Measurements from ENCODE around the gene RENBP. TPM values are rescaled to one million over a fixed set of nuclear protein-coding genes. Genes with fewer than 3 reads are reported as not detected.

RENBP gene
- polyA plus RNA-seq, 6 donors from 2014 or later, result 0.68 to 3.8 (median 1.7) TPM

- H3K27me3 Mint-ChIP-seq, result no peaks in the 10 kb centered on the region
- H3K4me1 Mint-ChIP-seq, result peaks cover 29 to 49% (median 35%) of the 10 kb centered on the region in 3 donors
- H3K27ac Mint-ChIP-seq, result peak overlapping the region in 4 of 6 donors; percentile 13 to 92 (median 46)
- H3K36me3 Mint-ChIP-seq, result peaks cover 0 to 11% of the 10 kb centered on the region in 2 donors
- peaks cover 0 to 6% (median 0%) of the 10 kb centered on the region in 7 donors for H3K9me3 Mint-ChIP-seq
- DNase-seq, result no peak
- peak overlapping the region in 2 of 8 donors; percentile 24 to 43 for H3K4me3 Mint-ChIP-seq
- no peak for ATAC-seq (ENCODE audit: low read depth in 2 of 2)
Measured at GRCh38 chrX:153931748-153932147, 12.7 kb downstream of the RENBP start.

- Mint-ChIP-seq H3K36me3 (peaks cover 0 to 11% of the 10 kb centered on the region in 2 donors), H3K27me3 (no peaks in the 10 kb centered on the region), H3K4me3 (no peak overlapping the region), H3K27ac (peak overlapping the region in 3 of 6 donors; percentile 42 to 74 (median 52)), H3K4me1 (peaks cover 33 to 49% (median 35%) of the 10 kb centered on the region in 3 donors), H3K9me3 (peaks cover 0 to 3% (median 0%) of the 10 kb centered on the region in 7 donors)
- DNase-seq (no peak), ATAC-seq (ENCODE audit: low read depth in 2 of 2) (no peak)
Measured at GRCh38 chrX:153931151-153931550, 13.3 kb downstream of the RENBP start.

GRCh38 chrX:153930011-153930910 is 14.2 kb downstream of the RENBP start:
- ATAC-seq (ENCODE audit: low read depth in 2 of 2), result no peak
- DNase-seq, result no peak
- H3K27ac Mint-ChIP-seq, result peak overlapping the region in 5 of 6 donors; percentile 42 to 99 (median 90)
- H3K27me3 Mint-ChIP-seq, result no peaks in the 10 kb centered on the region
- H3K9me3 Mint-ChIP-seq, result peaks cover 0 to 3% (median 0%) of the 10 kb centered on the region in 7 donors
- peaks cover 33 to 46% (median 41%) of the 10 kb centered on the region in 3 donors for H3K4me1 Mint-ChIP-seq
- H3K36me3 Mint-ChIP-seq, result peaks cover 0 to 11% of the 10 kb centered on the region in 2 donors
- peak overlapping the region in 2 of 8 donors; percentile 12 to 43 for H3K4me3 Mint-ChIP-seq

- ATAC-seq (ENCODE audit: low read depth in 2 of 2) (no peak), DNase-seq (no peak)
- H3K27me3 Mint-ChIP-seq, result no peaks in the 10 kb centered on the region
- peaks cover 36 to 53% (median 48%) of the 10 kb centered on the region in 3 donors for H3K4me1 Mint-ChIP-seq
- H3K27ac Mint-ChIP-seq, result peak overlapping the region in 5 of 6 donors; percentile 14 to 99 (median 73)
- peak overlapping the region in 3 of 8 donors; percentile 12 to 97 (median 59) for H3K4me3 Mint-ChIP-seq
- H3K9me3 Mint-ChIP-seq, result peaks cover 0 to 3% (median 0%) of the 10 kb centered on the region in 7 donors
- peaks cover 0 to 11% of the 10 kb centered on the region in 2 donors for H3K36me3 Mint-ChIP-seq
Measured at GRCh38 chrX:153929576-153929975, 14.9 kb downstream of the RENBP start.

- Mint-ChIP-seq H3K27ac (peak overlapping the region in 4 of 6 donors; percentile 73 to 99 (median 99)), H3K4me3 (peak overlapping the region in 7 of 8 donors; percentile 63 to 97 (median 92)), H3K4me1 (peaks cover 38 to 56% (median 49%) of the 10 kb centered on the region in 3 donors), H3K36me3 (peaks cover 0 to 11% of the 10 kb centered on the region in 2 donors), H3K9me3 (peaks cover 0 to 2% (median 0%) of the 10 kb centered on the region in 7 donors), H3K27me3 (no peaks in the 10 kb centered on the region)
- DNase-seq (no peak), ATAC-seq (ENCODE audit: low read depth in 2 of 2) (no peak)
Measured at GRCh38 chrX:153928846-153929245, 15.6 kb downstream of the RENBP start.

GRCh38 chrX:153927922-153928760 is 16.3 kb downstream of the RENBP start:
- Mint-ChIP-seq H3K27ac (peak overlapping the region; percentile 99 to 100 (median 100)), H3K4me1 (peaks cover 40 to 60% (median 51%) of the 10 kb centered on the region in 3 donors), H3K27me3 (no peaks in the 10 kb centered on the region), H3K4me3 (peak overlapping the region; percentile 87 to 97 (median 95)), H3K36me3 (peaks cover 0 to 11% of the 10 kb centered on the region in 2 donors), H3K9me3 (peaks cover 0 to 2% (median 0%) of the 10 kb centered on the region in 7 donors)
- DNase-seq (peak; percentile 95), ATAC-seq (ENCODE audit: low read depth in 2 of 2) (peak; percentile 62 to 65)

- peaks cover 0 to 11% of the 10 kb centered on the region in 2 donors for H3K36me3 Mint-ChIP-seq
- no peak for DNase-seq
- peak overlapping the region; percentile 99 to 100 (median 100) for H3K27ac Mint-ChIP-seq
- no peaks in the 10 kb centered on the region for H3K9me3 Mint-ChIP-seq
- H3K27me3 Mint-ChIP-seq, result no peaks in the 10 kb centered on the region
- peak overlapping the region; percentile 87 to 97 (median 95) for H3K4me3 Mint-ChIP-seq
- peaks cover 45 to 65% (median 56%) of the 10 kb centered on the region in 3 donors for H3K4me1 Mint-ChIP-seq
- no peak for ATAC-seq (ENCODE audit: low read depth in 2 of 2)
Measured at GRCh38 chrX:153927672-153927921, 16.8 kb downstream of the RENBP start.

- H3K27ac Mint-ChIP-seq, result peak overlapping the region; percentile 99 to 100 (median 100)
- H3K9me3 Mint-ChIP-seq, result no peaks in the 10 kb centered on the region
- no peaks in the 10 kb centered on the region for H3K27me3 Mint-ChIP-seq
- DNase-seq (peak; percentile 93), ATAC-seq (ENCODE audit: low read depth in 2 of 2) (peak; percentile 56 to 61)
- peak overlapping the region; percentile 87 to 97 (median 95) for H3K4me3 Mint-ChIP-seq
- peaks cover 51 to 70% (median 56%) of the 10 kb centered on the region in 3 donors for H3K4me1 Mint-ChIP-seq
- H3K36me3 Mint-ChIP-seq, result peaks cover 0 to 11% of the 10 kb centered on the region in 2 donors
Measured at GRCh38 chrX:153926858-153927671, 17.4 kb downstream of the RENBP start.

GRCh38 chrX:153926552-153926857 is 17.9 kb downstream of the RENBP start:
- H3K4me3 Mint-ChIP-seq, result peak overlapping the region; percentile 87 to 97 (median 95)
- H3K4me1 Mint-ChIP-seq, result peaks cover 49 to 70% (median 51%) of the 10 kb centered on the region in 3 donors
- ATAC-seq (ENCODE audit: low read depth in 2 of 2) (no peak), DNase-seq (no peak)
- no peaks in the 10 kb centered on the region for H3K27me3 Mint-ChIP-seq
- H3K36me3 Mint-ChIP-seq, result peaks cover 0 to 6% of the 10 kb centered on the region in 2 donors
- H3K9me3 Mint-ChIP-seq, result no peaks in the 10 kb centered on the region
- peak overlapping the region; percentile 99 to 100 (median 100) for H3K27ac Mint-ChIP-seq

GRCh38 chrX:153925739-153926551 is 18.5 kb downstream of the RENBP start, which contains the start of gene ARHGAP4:
ARHGAP4 (minus strand) TSS chrX:153926264; CDS start chrX:153926202, 62 bp downstream.
- Mint-ChIP-seq H3K36me3 (peaks cover 0 to under 1% of the 10 kb centered on the region in 2 donors), H3K4me1 (peaks cover 45 to 68% (median 49%) of the 10 kb centered on the region in 3 donors), H3K9me3 (no peaks in the 10 kb centered on the region), H3K27ac (peak within 1 kb of the TSS; percentile 99 to 100 (median 100)), H3K27me3 (no peaks in the 10 kb centered on the region), H3K4me3 (peak within 1 kb of the TSS; percentile 87 to 97 (median 95))
- peak; percentile 66 for DNase-seq
- ATAC-seq (ENCODE audit: low read depth in 2 of 2), result peak; percentile 0 to 3

- Mint-ChIP-seq H3K4me1 (peaks cover 45 to 62% (median 49%) of the 10 kb centered on the region in 3 donors), H3K27ac (peak overlapping the region; percentile 91 to 99 (median 98)), H3K36me3 (no peaks in the 10 kb centered on the region), H3K27me3 (no peaks in the 10 kb centered on the region), H3K4me3 (peak overlapping the region; percentile 87 to 97 (median 94)), H3K9me3 (no peaks in the 10 kb centered on the region)
- DNase-seq (peak; percentile 49), ATAC-seq (ENCODE audit: low read depth in 2 of 2) (no peak)
Measured at GRCh38 chrX:153925387-153925738, 19.1 kb downstream of the RENBP start.
